ENCODE results near the gene LYZL6. TPM values are rescaled to one million over a fixed set of nuclear protein-coding genes. Genes with fewer than 3 reads are reported as not detected.

Gene LYZL6
- total RNA-seq, 4 donors from 2014 or later, result not detected

GRCh38 chr17:35915153-35915964 lies 28.2 kb downstream of the LYZL6 start:
- no peaks in the 10 kb centered on the region for H3K4me1 ChIP-seq
- intact Hi-C loops (cut with DNase I), result no loop called here
- H3K4me3 ChIP-seq (replicated peaks in 1 of 3), result no peak overlapping the region
- TF ChIP-seq, protein P1, sequence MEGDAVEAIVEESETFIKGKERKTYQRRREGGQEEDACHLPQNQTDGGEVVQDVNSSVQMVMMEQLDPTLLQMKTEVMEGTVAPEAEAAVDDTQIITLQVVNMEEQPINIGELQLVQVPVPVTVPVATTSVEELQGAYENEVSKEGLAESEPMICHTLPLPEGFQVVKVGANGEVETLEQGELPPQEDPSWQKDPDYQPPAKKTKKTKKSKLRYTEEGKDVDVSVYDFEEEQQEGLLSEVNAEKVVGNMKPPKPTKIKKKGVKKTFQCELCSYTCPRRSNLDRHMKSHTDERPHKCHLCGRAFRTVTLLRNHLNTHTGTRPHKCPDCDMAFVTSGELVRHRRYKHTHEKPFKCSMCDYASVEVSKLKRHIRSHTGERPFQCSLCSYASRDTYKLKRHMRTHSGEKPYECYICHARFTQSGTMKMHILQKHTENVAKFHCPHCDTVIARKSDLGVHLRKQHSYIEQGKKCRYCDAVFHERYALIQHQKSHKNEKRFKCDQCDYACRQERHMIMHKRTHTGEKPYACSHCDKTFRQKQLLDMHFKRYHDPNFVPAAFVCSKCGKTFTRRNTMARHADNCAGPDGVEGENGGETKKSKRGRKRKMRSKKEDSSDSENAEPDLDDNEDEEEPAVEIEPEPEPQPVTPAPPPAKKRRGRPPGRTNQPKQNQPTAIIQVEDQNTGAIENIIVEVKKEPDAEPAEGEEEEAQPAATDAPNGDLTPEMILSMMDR (IDR thresholded peaks at IDR 0.05), result no peak
- no peak for TF ChIP-seq POLR2A (IDR thresholded peaks at IDR 0.05)
- no peaks in the 10 kb centered on the region for H3K36me3 ChIP-seq
- no peak for DNase-seq
- H3K27ac ChIP-seq, result no peak overlapping the region
- H3K27me3 ChIP-seq, result no peaks in the 10 kb centered on the region
- no peaks in the 10 kb centered on the region for H3K9me3 ChIP-seq
- WGBS, 2 donors, result 74 to 77% methylated on average over 3 of the region's 3 CpGs

- no peaks in the 10 kb centered on the region for H3K9me3 ChIP-seq
- no peak for TF ChIP-seq POLR2A (IDR thresholded peaks at IDR 0.05)
- TF ChIP-seq, protein P1 (IDR thresholded peaks at IDR 0.05), result no peak
- H3K36me3 ChIP-seq, result no peaks in the 10 kb centered on the region
- intact Hi-C loops (cut with DNase I), result no loop called here
- no peak overlapping the region for H3K4me3 ChIP-seq (replicated peaks in 1 of 3)
- H3K27ac ChIP-seq, result no peak overlapping the region
- WGBS, 2 donors, result 92% methylated on average over 1 of the region's 1 CpG; no CpG with 5 or more reads in 1 of the 2 donors
- no peaks in the 10 kb centered on the region for H3K4me1 ChIP-seq
- no peak for DNase-seq
- H3K27me3 ChIP-seq, result no peaks in the 10 kb centered on the region
Observed at GRCh38 chr17:35914354-35914753, 29.2 kb downstream of the LYZL6 start.

DNA sequence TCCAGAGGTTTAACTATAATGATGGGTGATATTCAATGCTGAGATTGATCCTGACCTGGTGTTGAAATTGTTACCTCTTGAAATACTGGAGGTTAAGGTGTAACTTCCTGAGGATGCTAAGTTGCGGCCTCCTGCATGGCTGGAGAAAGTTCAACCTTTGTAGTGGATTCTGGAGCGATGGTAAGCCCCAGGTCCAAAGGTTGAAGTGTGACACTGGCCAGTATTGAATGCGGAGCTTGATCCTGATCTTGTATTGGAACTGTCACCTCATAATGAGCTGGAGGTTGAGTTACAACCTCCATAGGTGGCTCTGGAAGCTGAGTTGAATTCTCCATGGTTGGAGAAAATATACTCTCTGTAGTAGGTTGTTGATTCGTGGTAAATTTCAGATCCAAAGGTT lies 29.9 kb downstream of the LYZL6 start:
- TF ChIP-seq, protein P1 (IDR thresholded peaks at IDR 0.05), result no peak
- no peak for TF ChIP-seq POLR2A (IDR thresholded peaks at IDR 0.05)
- intact Hi-C loops (cut with DNase I), result no loop called here
- Histone ChIP-seq H3K36me3 (no peaks in the 10 kb centered on the region), H3K27ac (no peak overlapping the region), H3K27me3 (no peaks in the 10 kb centered on the region), H3K9me3 (no peaks in the 10 kb centered on the region), H3K4me3 (replicated peaks in 1 of 3) (no peak overlapping the region), H3K4me1 (no peaks in the 10 kb centered on the region)
- WGBS, 2 donors, result 92 to 93% methylated on average over 4 of the region's 4 CpGs
- DNase-seq, result no peak

GRCh38 chr17:35912942-35913341 lies 30.6 kb downstream of the LYZL6 start:
- WGBS, 2 donors, result 91 to 94% methylated on average over 2 of the region's 2 CpGs
- DNase-seq, result no peak
- intact Hi-C loops (cut with DNase I), result no loop called here
- no peaks in the 10 kb centered on the region for H3K9me3 ChIP-seq
- H3K36me3 ChIP-seq, result no peaks in the 10 kb centered on the region
- TF ChIP-seq POLR2A (IDR thresholded peaks at IDR 0.05), result no peak
- TF ChIP-seq, protein P1 (IDR thresholded peaks at IDR 0.05), result no peak
- no peaks in the 10 kb centered on the region for H3K4me1 ChIP-seq
- H3K27me3 ChIP-seq, result no peaks in the 10 kb centered on the region
- H3K4me3 ChIP-seq (replicated peaks in 1 of 3), result no peak overlapping the region
- H3K27ac ChIP-seq, result no peak overlapping the region

DNA sequence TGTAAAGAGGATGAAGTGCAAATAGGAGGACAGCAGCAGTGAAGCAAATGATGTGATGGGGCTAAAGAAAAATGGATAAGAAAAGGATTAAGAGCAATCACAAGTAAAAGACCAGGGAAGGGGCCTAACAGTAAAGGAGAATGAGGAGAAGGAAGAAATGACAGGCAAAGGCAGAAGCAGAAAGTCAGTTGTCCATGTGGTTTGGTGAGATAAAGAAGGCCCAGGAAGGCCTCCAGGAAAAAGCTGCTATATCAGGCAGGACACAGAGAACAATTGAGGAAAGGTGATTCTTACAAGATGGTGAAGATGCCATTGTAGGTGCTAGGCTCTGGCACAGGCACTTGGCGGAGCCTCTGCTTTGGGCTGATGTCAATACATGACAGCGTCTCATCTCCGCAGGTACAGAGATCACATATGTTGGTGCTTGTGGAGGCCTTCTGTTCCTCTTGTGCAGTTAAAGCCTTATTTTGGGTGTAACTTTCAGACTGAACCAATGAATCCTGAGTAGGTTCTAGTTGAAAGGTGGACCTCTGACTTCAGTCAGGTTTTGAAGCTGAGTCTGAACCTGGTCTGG lies 31.1 kb downstream of the LYZL6 start:
- intact Hi-C loops (cut with DNase I), result no loop called here
- Histone ChIP-seq H3K4me3 (replicated peaks in 1 of 3) (no peak overlapping the region), H3K4me1 (no peaks in the 10 kb centered on the region), H3K9me3 (no peaks in the 10 kb centered on the region), H3K27me3 (no peaks in the 10 kb centered on the region), H3K27ac (no peak overlapping the region), H3K36me3 (no peaks in the 10 kb centered on the region)
- 96 to 97% methylated on average over 3 of the region's 3 CpGs for WGBS, 2 donors
- DNase-seq, result no peak
- TF ChIP-seq POLR2A (IDR thresholded peaks at IDR 0.05), result no peak
- TF ChIP-seq, protein P1 (IDR thresholded peaks at IDR 0.05), result no peak

All from thyroid gland (tissue), 4 donors.